HG03439 (cell line): Measurements from ENCODE around the gene USP27X.

Source experiments
- ATAC-seq: cut with Tn5 transposase; IDR thresholded peaks from one replicate; pipeline ENCODE4 v1.9.1; 2021; ENCODE audit warnings: mild to moderate bottlenecking, moderate library complexity; ENCODE audit not compliant: unreplicated experiment

Gene USP27X

GRCh38 chrX:49878834-49879655 lies at the start of gene USP27X:
TSS of gene USP27X (plus strand) at chrX:49879484. CDS start at chrX:49880308, 824 bp downstream.
- peak; percentile 90 for ATAC-seq

- ATAC-seq: no peak
Observed at GRCh38 chrX:49838374-49838773, 40.9 kb upstream of the USP27X start.

- ATAC-seq: peak; percentile 46
Observed at GRCh38 chrX:49840679-49841078, 38.6 kb upstream of the USP27X start.

GRCh38 chrX:49842621-49843020 lies 36.7 kb upstream of the USP27X start:
- no peak for ATAC-seq

GRCh38 chrX:49844611-49845010 lies 34.7 kb upstream of the USP27X start:
- ATAC-seq: no peak

GRCh38 chrX:49845701-49846403 lies 33.4 kb upstream of the USP27X start:
- no peak for ATAC-seq

GRCh38 chrX:49846522-49846921 lies 32.8 kb upstream of the USP27X start:
- no peak for ATAC-seq

- ATAC-seq: no peak
Observed at GRCh38 chrX:49848275-49848674, 31.0 kb upstream of the USP27X start.

GRCh38 chrX:49850028-49850427 lies 29.3 kb upstream of the USP27X start:
- ATAC-seq: no peak

- no peak for ATAC-seq
Observed at GRCh38 chrX:49853661-49854060, 25.6 kb upstream of the USP27X start.

GRCh38 chrX:49856819-49857218 lies 22.5 kb upstream of the USP27X start:
- no peak for ATAC-seq

- no peak for ATAC-seq
Observed at GRCh38 chrX:49858341-49858740, 20.9 kb upstream of the USP27X start.

- no peak for ATAC-seq
Observed at GRCh38 chrX:49859491-49859890, 19.8 kb upstream of the USP27X start.

- no peak for ATAC-seq
Observed at GRCh38 chrX:49860867-49861535, 18.3 kb upstream of the USP27X start.

GRCh38 chrX:49862093-49862492 lies 17.2 kb upstream of the USP27X start:
- ATAC-seq: no peak

- no peak for ATAC-seq
Observed at GRCh38 chrX:49868739-49869138, 10.5 kb upstream of the USP27X start.

- ATAC-seq: no peak
Observed at GRCh38 chrX:49876750-49877149, 2.5 kb upstream of the USP27X start.

GRCh38 chrX:49877397-49878101 lies 1.7 kb upstream of the USP27X start:
- no peak for ATAC-seq

GRCh38 chrX:49878128-49878833 lies 1.0 kb upstream of the USP27X start:
- ATAC-seq: no peak

GRCh38 chrX:49879656-49880277 lies 483 bp downstream of the USP27X start:
- ATAC-seq: no peak
